HG02840 (cell line): Measurements from ENCODE around the gene INTS4.
"Not testable (repeated sequence)": the region's sequence is repeated elsewhere in the genome, so short reads cannot be mapped to it uniquely, and the experiment has no call there.

Experiments
- ATAC-seq: cut with Tn5 transposase; IDR thresholded peaks from one replicate; pipeline ENCODE4 v1.9.1; 2021; ENCODE audit warnings: mild to moderate bottlenecking, moderate library complexity, moderate number of reproducible peaks; ENCODE audit not compliant: unreplicated experiment, low FRiP score

INTS4 gene

GRCh38 chr11:78027759-78028158, 33.3 kb upstream of the INTS4 start:
- no peak for ATAC-seq

- ATAC-seq: no peak
These were observed 30.9 kb upstream of the INTS4 start for GRCh38 chr11:78025378-78025777.

GRCh38 chr11:78023426-78023825, 29.0 kb upstream of the INTS4 start:
- ATAC-seq: no peak

DNA sequence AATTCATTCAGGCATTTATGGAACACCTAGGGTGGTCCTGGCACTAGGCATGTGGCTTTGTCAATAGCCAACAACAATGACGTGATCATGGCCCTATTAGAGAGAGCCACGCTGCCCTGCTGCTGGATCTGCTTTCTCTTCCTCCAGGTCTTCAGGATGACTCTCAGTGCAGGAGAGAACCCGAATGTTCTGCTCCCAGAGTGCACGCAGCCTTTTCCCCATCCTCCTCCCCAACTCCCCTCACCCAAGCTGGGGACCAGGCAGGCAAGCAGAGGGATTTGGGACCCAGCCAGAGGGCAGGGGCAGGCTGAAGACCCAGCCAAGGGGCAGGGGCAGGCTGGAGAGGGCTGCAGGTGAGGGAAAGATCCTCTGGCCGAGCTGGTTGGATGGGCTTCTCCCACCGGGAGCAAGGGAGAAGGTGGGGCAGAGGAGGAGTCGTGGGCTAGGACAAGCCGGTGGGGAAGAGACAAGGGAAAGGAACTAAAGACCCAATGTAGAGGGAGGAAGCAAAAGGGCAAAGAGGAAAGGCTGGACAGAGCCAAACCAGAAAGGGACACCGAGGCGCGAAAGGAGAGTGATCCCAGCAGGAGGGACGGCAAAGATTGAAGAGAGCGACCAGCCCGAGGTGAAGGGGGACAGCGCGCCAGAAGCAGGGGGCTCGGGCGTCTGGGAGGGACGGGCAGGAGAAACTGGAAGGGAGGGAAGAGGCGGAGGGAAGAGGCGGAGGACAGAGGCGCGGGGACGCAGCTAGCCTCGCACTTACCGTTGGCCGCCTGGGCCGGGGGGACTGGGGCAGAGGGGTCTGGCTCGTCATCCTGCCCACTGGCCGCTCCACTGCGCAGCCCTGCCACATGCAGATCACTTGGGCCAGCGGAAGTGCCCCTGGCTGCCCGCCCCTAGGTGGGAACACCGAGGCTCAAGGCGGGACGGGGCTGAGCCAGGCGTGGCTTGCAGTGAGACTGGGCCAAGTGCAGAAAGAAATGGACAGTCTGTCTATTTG, 28.2 kb upstream of the INTS4 start, which contains the start of gene KCTD14:
TSS of gene KCTD14 (minus strand) at position 880 of the 1,000 bp plus-strand sequence. CDS start at position 853, 27 bp downstream.
- ATAC-seq: no peak

GRCh38 chr11:78021611-78022010, 27.1 kb upstream of the INTS4 start:
- no peak for ATAC-seq

DNA sequence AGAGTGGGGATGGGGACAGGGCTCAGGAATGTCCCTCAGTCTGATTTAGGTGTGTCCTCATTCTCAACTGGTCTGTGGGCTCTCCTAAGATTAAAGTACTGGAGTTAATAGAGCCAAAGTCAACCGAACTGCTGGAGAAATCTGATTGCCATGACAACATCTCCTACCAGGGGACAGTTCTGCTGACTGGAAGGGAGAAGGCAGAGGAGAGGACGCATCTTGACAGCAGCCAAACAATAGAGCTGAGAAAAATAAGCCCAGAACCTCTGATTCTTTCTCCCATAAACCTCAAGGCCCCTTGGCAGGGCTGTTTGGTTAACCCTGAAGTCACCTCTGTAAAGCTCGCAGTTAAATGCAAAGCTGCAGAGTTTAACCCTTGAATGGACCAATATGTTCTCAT, 25.8 kb upstream of the INTS4 start:
- no peak for ATAC-seq

DNA sequence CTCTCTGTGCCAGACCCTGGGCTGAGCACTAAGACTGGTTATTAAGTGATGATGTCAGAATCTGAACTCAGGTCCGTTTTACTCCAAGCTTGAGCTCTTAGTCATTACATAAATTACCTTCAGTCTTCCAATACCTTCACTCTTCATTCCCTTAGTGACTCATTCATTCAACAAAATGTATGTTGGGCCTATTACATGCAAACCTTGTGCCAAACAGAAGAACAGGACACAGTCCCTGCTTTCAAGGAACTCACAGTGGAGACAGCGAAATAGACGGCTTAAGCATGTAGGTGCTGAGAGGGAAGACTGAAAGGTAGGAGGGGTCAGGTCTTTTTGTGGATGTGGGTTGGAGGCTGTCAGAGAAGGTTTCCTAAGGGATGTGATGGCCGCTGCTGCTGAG, 25.3 kb upstream of the INTS4 start:
- no peak for ATAC-seq

- no peak for ATAC-seq
These were observed 21.4 kb upstream of the INTS4 start for GRCh38 chr11:78015878-78016277.

DNA sequence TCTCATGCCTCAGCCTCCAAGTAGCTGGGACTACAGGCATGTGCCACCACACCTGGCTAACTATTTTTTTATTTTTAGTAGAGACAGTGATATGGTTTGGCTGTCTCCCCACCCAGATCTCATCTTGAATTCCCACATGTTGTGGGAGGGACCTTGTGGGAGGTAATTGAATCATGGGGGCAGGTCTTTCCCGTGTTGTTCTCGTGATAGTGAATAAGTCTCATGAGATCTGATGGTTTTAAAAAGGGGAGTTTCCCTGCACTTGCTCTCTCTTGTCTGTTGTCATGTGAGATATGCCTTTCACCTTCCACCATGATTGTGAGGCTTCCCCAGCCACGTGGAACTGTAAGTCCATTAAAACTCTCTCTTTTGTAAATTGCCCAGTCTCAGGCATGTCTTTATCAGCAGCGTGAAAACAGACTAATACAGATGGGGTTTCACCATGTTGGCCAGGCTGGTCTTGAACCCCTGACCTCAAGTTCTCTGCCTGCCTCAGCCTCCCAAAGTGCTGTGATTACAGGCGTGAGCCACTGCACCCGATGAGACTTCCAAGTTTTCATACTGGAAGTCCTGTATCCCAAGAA, 20.6 kb upstream of the INTS4 start:
- ATAC-seq: not testable (repeated sequence)

DNA sequence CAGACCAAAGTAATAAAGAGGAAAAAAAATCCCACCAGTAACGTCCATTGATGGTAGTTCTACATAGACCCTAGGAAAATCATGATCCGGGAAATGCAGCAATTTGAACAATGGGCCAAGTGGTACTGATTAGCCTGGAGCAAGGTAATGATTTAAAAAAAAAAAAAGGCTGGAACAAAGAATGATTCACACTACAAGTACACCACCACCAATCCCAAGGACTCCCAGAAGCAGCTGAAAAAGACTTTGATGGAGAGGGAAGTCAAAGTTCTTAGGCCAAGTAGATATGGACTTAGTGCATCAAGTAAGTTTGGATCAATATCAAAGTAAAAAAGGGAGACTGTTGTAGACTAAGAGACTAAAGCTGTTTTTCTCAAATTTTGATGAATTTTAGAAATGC, 16.8 kb upstream of the INTS4 start:
- no peak for ATAC-seq

DNA sequence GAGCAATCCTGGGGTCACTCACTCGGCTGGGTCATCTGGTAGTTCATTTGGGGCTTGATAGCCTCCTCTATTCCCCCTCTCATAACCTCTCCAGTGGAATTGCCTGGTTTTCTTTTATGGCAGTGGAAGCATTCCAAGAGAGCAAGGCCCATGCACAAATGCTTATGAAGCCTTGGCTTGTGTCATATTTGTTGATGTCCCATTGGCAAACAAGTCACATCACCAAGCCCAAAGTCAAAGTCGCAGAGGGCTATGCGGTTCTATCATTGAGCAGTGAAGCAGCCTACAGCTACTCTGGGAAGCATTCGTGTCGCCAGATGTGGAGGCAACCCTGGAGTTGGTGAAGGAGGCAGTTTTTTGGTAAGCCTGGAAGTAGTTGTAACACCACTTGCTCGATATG, 16.3 kb upstream of the INTS4 start:
- ATAC-seq: no peak

GRCh38 chr11:78010304-78010703, 15.8 kb upstream of the INTS4 start:
- ATAC-seq: no peak

DNA sequence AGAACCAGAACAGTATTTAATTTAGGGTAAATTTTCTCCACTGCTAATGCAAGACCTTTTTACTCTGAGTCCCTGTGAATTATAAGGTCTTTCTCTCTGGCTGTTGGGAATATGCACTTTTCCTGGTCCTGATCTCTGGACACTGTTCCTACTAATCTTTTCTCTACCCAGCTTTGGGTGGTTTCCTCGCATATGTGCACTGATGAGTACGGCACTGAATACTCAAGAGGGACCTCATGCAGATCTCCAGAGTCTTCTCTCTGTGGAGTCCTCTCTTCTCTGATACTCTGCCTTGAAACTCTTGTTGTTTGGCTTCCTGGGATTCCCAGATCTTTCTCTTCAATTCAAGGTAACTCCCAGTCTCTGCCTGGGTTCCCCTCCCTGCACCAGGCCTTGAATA, 14.6 kb upstream of the INTS4 start:
- no peak for ATAC-seq

GRCh38 chr11:78000193-78000592, 5.7 kb upstream of the INTS4 start:
- no peak for ATAC-seq

DNA sequence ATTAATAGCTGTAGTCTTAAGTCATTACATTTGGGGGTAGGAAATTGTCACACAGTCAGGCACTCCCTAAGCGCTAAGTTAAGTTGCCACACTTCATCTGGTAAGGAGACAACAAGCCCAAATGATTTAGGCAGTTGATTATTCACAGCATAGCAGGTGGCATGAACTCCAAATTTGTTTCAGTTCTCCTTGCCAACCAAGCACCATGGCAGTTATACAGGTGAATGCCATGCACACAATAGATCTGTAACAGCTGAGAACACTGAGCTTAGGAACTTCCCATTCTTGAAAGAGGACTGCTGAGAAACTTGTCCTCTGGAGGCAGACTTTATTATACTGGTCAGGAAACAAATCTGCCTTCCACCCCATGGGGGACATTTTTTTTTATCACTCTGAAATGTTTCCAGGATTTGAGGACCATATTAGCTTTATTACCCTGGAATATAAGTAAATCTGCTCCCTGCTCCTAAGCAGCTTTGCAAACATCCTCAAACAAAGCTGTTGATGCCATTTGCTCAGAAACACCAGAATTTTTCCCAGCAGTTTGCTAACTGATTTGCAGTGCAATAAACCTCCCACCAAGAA, 5.1 kb upstream of the INTS4 start:
- no peak for ATAC-seq

- no peak for ATAC-seq
These were observed 566 bp downstream of the INTS4 start for GRCh38 chr11:77993902-77994301.

DNA sequence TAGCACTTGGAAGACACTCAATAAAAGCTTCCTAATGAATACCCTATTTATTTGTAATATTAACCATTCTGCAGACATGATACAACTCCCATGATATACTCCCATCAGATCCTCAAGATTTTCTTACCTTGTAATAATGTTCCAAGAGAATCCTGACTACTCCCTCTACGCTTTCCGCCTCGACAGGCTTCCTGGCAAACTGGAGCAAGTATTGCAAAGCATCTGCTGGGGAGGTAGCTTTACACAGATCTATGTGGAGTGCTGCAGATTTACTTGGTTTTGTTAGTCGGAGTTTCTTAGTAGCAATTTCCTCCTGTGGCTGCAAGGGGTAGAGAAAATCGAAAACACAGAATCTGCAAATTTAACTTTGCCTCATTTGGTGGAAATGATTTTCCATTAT, 3.5 kb downstream of the INTS4 start:
- no peak for ATAC-seq

GRCh38 chr11:77986456-77986855, 8.0 kb downstream of the INTS4 start:
- not testable (repeated sequence) for ATAC-seq

DNA sequence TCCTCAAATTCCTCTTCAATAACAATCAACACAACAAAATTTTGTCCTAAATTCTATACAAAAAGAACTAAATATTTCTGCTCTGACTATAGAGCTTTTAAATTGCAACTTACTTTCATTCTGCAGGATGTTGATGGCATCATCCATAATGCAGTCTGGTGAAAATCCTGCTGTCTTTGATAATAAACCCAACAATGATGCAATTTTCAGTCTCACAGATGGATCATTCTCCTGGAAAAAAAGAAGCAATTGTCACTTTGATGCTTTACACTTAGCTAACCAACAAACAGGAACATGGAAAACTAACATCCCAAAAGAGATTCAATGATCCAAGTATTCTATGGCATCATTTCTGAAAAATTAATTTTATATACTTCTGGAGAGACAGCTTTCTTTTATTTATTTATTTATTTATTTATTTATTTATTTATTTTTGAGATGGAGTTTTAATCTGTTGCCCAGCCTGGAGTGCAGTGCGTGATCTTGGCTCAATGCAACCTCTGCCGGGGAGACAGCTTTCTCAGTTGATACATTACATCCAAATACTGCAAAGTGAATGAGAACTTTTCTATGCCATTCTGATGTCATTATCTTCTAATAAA, 13.0 kb downstream of the INTS4 start:
- no peak for ATAC-seq

- ATAC-seq: no peak
These were observed 26.1 kb downstream of the INTS4 start for GRCh38 chr11:77968337-77968736.

DNA sequence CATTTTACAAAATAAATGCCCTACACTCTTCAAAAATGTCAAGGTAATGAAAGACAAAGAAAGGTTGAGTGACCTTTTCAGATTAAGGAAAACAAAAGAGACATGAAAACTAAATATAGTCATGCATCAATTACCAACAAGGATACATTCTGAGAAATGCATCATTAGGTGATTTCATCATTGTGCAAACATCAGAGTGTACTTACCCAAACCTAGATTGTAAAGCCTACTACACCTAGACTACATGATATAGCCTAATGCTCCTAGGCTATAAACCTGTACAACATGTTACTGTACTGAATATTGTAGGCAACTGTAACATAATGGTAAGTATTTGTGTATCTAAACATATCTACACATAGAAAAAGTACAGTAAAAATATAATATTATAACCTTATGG, 26.7 kb downstream of the INTS4 start:
- no peak for ATAC-seq
